Spleen (tissue), 7 donors: Measurements from ENCODE around the gene ATG16L2.

Experiments used
- CTCF ChIP-seq, 11 experiments: fragments of 200-600 bp in 7 of 11; fragments of 450-650 bp in 4 of 11; sonication (generic) in 4 of 11; IDR thresholded peaks in 8 of 11; conservative IDR thresholded peaks in 3 of 11; 1 replicate in 7 of 11; 2 replicates in 4 of 11; pipeline versions ENCODE4 v1.4.0 to v1.8.0; 2016 to 2021; ENCODE audit warnings: antibody characterized with exemption in 11 of 11, inconsistent platforms in 4 of 11, mild to moderate bottlenecking in 1 of 11
- POLR2AphosphoS5 ChIP-seq, 3 donors: sonication (generic); formaldehyde crosslinking; IDR thresholded peaks; one replicate each; pipeline ENCODE4 v1.5.1; 2017; ENCODE audit warnings: antibody characterized with exemption in 3 of 3
- donor health status: DM: no; HTN: no; CAD: no; lungs with moderate emphysema.
- donor health status: DM: no; HTN: no; CAD: no.
- donor health status: DM: no; HTN: no; CAD: no.

- TF ChIP-seq CTCF (IDR thresholded peaks at IDR 0.05 in 8 of 11, conservative IDR thresholded peaks at IDR 0.05 in 3 of 11) (no peak), POLR2AphosphoS5 (IDR thresholded peaks at IDR 0.05) (no peak)
Observed at GRCh38 chr11:72817966-72818365, 3.8 kb downstream of the ATG16L2 start.
